ENCODE results near the gene NXPE4.

NXPE4 gene

DNA sequence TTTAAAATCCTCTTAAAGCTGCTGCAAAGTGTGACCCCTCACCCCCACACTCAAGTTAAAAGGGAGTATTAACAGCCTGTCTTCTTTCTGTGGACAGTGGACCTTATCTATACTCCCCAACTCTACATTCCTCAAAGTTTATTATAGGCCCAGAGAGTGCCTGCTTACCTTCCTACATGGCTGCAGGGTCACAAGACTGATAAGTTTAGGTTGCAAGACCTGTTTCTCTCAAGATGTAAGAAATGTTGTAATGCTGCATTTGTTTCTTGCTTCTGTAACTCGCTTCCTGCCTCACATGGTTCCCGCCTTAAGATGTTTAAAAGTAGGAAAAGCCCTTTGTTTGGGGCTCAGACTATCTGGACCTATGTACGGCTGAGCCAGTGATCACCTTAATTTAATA is 25.8 kb downstream of the NXPE4 start:
- Histone ChIP-seq H3K9me3 (ENCODE audit: insufficient read depth, low read length) (no peaks in the 10 kb centered on the region), H3K4me1 (ENCODE audit: low read length) (no peaks in the 10 kb centered on the region), H3K36me3 (replicated peaks; ENCODE audit: low read depth, low read length) (no peaks in the 10 kb centered on the region), H3K4me3 (ENCODE audit: low read length) (no peak overlapping the region), H3K27ac (ENCODE audit: low read length) (no peak overlapping the region), H3K27me3 (ENCODE audit: low read depth, low read length) (no peaks in the 10 kb centered on the region), H3K79me2 (ENCODE audit: low read length) (no peaks in the 10 kb centered on the region), H3K9ac (ENCODE audit: low read length) (no peak overlapping the region), H4K20me1 (ENCODE audit: insufficient read depth, low read length) (no peaks in the 10 kb centered on the region), H2AFZ (ENCODE audit: low read depth, low read length) (no peak overlapping the region), H3K4me2 (ENCODE audit: low read length) (no peak overlapping the region)
- TF ChIP-seq, protein P1, sequence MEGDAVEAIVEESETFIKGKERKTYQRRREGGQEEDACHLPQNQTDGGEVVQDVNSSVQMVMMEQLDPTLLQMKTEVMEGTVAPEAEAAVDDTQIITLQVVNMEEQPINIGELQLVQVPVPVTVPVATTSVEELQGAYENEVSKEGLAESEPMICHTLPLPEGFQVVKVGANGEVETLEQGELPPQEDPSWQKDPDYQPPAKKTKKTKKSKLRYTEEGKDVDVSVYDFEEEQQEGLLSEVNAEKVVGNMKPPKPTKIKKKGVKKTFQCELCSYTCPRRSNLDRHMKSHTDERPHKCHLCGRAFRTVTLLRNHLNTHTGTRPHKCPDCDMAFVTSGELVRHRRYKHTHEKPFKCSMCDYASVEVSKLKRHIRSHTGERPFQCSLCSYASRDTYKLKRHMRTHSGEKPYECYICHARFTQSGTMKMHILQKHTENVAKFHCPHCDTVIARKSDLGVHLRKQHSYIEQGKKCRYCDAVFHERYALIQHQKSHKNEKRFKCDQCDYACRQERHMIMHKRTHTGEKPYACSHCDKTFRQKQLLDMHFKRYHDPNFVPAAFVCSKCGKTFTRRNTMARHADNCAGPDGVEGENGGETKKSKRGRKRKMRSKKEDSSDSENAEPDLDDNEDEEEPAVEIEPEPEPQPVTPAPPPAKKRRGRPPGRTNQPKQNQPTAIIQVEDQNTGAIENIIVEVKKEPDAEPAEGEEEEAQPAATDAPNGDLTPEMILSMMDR (IDR thresholded peaks at IDR 0.05; ENCODE audit: low read depth, low read length), result no peak
- TF ChIP-seq EZH2phosphoT487 (IDR thresholded peaks at IDR 0.05; ENCODE audit: low read depth), result no peak

DNA sequence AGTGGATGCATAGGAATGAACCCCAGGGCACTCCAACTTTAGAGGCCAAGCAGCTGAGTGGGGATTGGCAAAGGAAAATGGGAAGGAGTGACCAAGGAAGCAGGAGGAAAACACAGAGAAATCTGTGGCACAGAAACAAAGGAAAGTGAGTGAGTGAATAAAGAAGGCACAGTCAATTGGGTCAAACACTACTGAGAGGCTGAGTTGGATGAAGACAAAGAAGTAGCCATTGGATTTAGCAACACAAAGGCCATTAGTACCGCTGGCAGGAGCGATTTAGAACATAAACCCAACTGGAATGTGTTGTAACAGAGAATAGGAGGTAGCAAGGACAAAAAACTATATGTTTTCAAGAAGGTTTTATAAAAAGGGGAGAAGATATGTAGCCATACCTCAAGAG is 29.3 kb downstream of the NXPE4 start:
- Histone ChIP-seq H3K4me3 (ENCODE audit: low read length) (no peak overlapping the region), H3K9me3 (ENCODE audit: insufficient read depth, low read length) (no peaks in the 10 kb centered on the region), H3K27me3 (ENCODE audit: low read depth, low read length) (no peaks in the 10 kb centered on the region), H3K4me2 (ENCODE audit: low read length) (no peak overlapping the region), H3K9ac (ENCODE audit: low read length) (no peak overlapping the region), H2AFZ (ENCODE audit: low read depth, low read length) (no peak overlapping the region), H3K79me2 (ENCODE audit: low read length) (no peaks in the 10 kb centered on the region), H3K36me3 (replicated peaks; ENCODE audit: low read depth, low read length) (no peaks in the 10 kb centered on the region), H3K4me1 (ENCODE audit: low read length) (no peaks in the 10 kb centered on the region), H3K27ac (ENCODE audit: low read length) (no peak overlapping the region), H4K20me1 (ENCODE audit: insufficient read depth, low read length) (no peaks in the 10 kb centered on the region)
- TF ChIP-seq EZH2phosphoT487 (IDR thresholded peaks at IDR 0.05; ENCODE audit: low read depth), result no peak
- TF ChIP-seq, protein P1 (IDR thresholded peaks at IDR 0.05; ENCODE audit: low read depth, low read length), result no peak

- Histone ChIP-seq H3K9me3 (ENCODE audit: insufficient read depth, low read length) (no peaks in the 10 kb centered on the region), H3K27me3 (ENCODE audit: low read depth, low read length) (0 out of 2 replicates have a peak, but pooled peaks cover 1% of the 10 kb centered on the region), H2AFZ (ENCODE audit: low read depth, low read length) (no peak overlapping the region), H3K4me3 (ENCODE audit: low read length) (no peak overlapping the region), H3K79me2 (ENCODE audit: low read length) (no peaks in the 10 kb centered on the region), H3K36me3 (replicated peaks; ENCODE audit: low read depth, low read length) (no peaks in the 10 kb centered on the region), H3K4me2 (ENCODE audit: low read length) (no peak overlapping the region), H4K20me1 (ENCODE audit: insufficient read depth, low read length) (no peaks in the 10 kb centered on the region), H3K4me1 (ENCODE audit: low read length) (no peaks in the 10 kb centered on the region), H3K9ac (ENCODE audit: low read length) (no peak overlapping the region), H3K27ac (ENCODE audit: low read length) (no peak overlapping the region)
- TF ChIP-seq, protein P1 (IDR thresholded peaks at IDR 0.05; ENCODE audit: low read depth, low read length), result no peak
- TF ChIP-seq EZH2phosphoT487 (IDR thresholded peaks at IDR 0.05; ENCODE audit: low read depth), result no peak
These were observed 30.8 kb downstream of the NXPE4 start for GRCh38 chr11:114564831-114565230.

GRCh38 chr11:114563077-114563476 is 32.5 kb downstream of the NXPE4 start:
- no peak overlapping the region for H3K9ac ChIP-seq (ENCODE audit: low read length)
- H3K36me3 ChIP-seq (replicated peaks; ENCODE audit: low read depth, low read length), result no peaks in the 10 kb centered on the region
- H3K4me3 ChIP-seq (ENCODE audit: low read length), result no peak overlapping the region
- no peaks in the 10 kb centered on the region for H3K9me3 ChIP-seq (ENCODE audit: insufficient read depth, low read length)
- TF ChIP-seq EZH2phosphoT487 (IDR thresholded peaks at IDR 0.05; ENCODE audit: low read depth), result no peak
- TF ChIP-seq, protein P1 (IDR thresholded peaks at IDR 0.05; ENCODE audit: low read depth, low read length), result no peak
- H2AFZ ChIP-seq (ENCODE audit: low read depth, low read length), result no peak overlapping the region
- H3K27me3 ChIP-seq (ENCODE audit: low read depth, low read length), result 0 out of 2 replicates have a peak, but pooled peaks cover 4% of the 10 kb centered on the region
- no peaks in the 10 kb centered on the region for H3K4me1 ChIP-seq (ENCODE audit: low read length)
- H4K20me1 ChIP-seq (ENCODE audit: insufficient read depth, low read length), result no peaks in the 10 kb centered on the region
- H3K79me2 ChIP-seq (ENCODE audit: low read length), result no peaks in the 10 kb centered on the region
- H3K27ac ChIP-seq (ENCODE audit: low read length), result no peak overlapping the region
- H3K4me2 ChIP-seq (ENCODE audit: low read length), result no peak overlapping the region
